Anterior cingulate cortex (tissue), 58 donors: ENCODE measurements around the gene LIPC.
"Not testable (repeated sequence)": the region's sequence is repeated elsewhere in the genome, so short reads cannot be mapped to it uniquely, and the experiment has no call there.

Source experiments
- DNase-seq, 58 donors: peaks; one replicate each; lab custom pipeline; 2025; lab: John Stamatoyannopoulos, UW

LIPC gene

GRCh38 chr15:58597943-58598828 is 166.4 kb downstream of the LIPC start:
- no peak for DNase-seq

- no peak for DNase-seq
These were observed 167.0 kb downstream of the LIPC start for GRCh38 chr15:58598829-58599210.

GRCh38 chr15:58602823-58603222 is 171.0 kb downstream of the LIPC start:
- DNase-seq: no peak

- not testable (repeated sequence) for DNase-seq
These were observed 172.1 kb downstream of the LIPC start for GRCh38 chr15:58603927-58604326.

- no peak for DNase-seq
These were observed 172.7 kb downstream of the LIPC start for GRCh38 chr15:58604455-58604923.

- DNase-seq: no peak
These were observed 174.2 kb downstream of the LIPC start for GRCh38 chr15:58605931-58606530.

- no peak for DNase-seq
These were observed 174.8 kb downstream of the LIPC start for GRCh38 chr15:58606577-58607080.

- DNase-seq: no peak
These were observed 176.4 kb downstream of the LIPC start for GRCh38 chr15:58608129-58608590.

- no peak for DNase-seq
These were observed 176.9 kb downstream of the LIPC start for GRCh38 chr15:58608711-58609110.

- DNase-seq: no peak
These were observed 180.2 kb downstream of the LIPC start for GRCh38 chr15:58611731-58612676.

GRCh38 chr15:58616171-58616570 is 184.4 kb downstream of the LIPC start:
- no peak for DNase-seq
